H9 (cell line): ENCODE results near the gene BATF. TPM values are rescaled to one million over a fixed set of nuclear protein-coding genes. Genes with fewer than 3 reads are reported as not detected.

Experiments used
- DNase-seq: peaks from one replicate; pipeline ENCODE4 v3.0.0-alpha.2; 2017
- H2AFZ ChIP-seq: one replicate; pipeline ENCODE4 v1.6.1; 2013; ENCODE audit warnings: mild to moderate bottlenecking, low read length, control low read depth, moderate library complexity
- H2AK5ac ChIP-seq: 2 replicates; pipeline ENCODE4 v1.6.1; 2013; ENCODE audit warnings: low read length, control low read depth, mixed read lengths; ENCODE audit not compliant: insufficient read length
- H2BK120ac ChIP-seq: one replicate; pipeline ENCODE4 v1.6.1; 2013; ENCODE audit warnings: low read depth, mild to moderate bottlenecking, low read length, control low read depth, inconsistent platforms; ENCODE audit not compliant: poor library complexity, severe bottlenecking
- H2BK12ac ChIP-seq: 2 replicates; pipeline ENCODE4 v1.6.1; 2013; ENCODE audit warnings: low read length, control low read depth, mixed read lengths, low read depth; ENCODE audit not compliant: insufficient read length
- H2BK15ac ChIP-seq: 2 replicates; pipeline ENCODE4 v1.6.1; 2013; ENCODE audit warnings: low read depth, low read length, control low read depth
- H2BK20ac ChIP-seq: one replicate; pipeline ENCODE4 v1.6.1; 2013; ENCODE audit warnings: low read depth, mild to moderate bottlenecking, low read length, control low read depth, inconsistent platforms; ENCODE audit not compliant: poor library complexity, severe bottlenecking
- H2BK5ac ChIP-seq: 2 replicates; pipeline ENCODE4 v1.6.1; 2013; ENCODE audit warnings: low read length, control low read depth, mixed read lengths; ENCODE audit not compliant: insufficient read length
- H3K14ac ChIP-seq: 2 replicates; pipeline ENCODE4 v1.6.1; 2013; ENCODE audit warnings: low read length, control low read depth; ENCODE audit not compliant: insufficient read depth
- H3K18ac ChIP-seq: 2 replicates; pipeline ENCODE4 v1.6.1; 2013; ENCODE audit warnings: low read depth, mild to moderate bottlenecking, mixed read lengths, low read length, control low read depth; ENCODE audit not compliant: insufficient read length
- H3K23ac ChIP-seq: 2 replicates; pipeline ENCODE4 v1.6.1; 2013; ENCODE audit warnings: low read length, control low read depth, mixed read lengths, low read depth; ENCODE audit not compliant: insufficient read length
- H3K23me2 ChIP-seq: 2 replicates; pipeline ENCODE4 v1.6.1; 2013; ENCODE audit warnings: low read depth, mild to moderate bottlenecking, mixed read lengths, low read length, control low read depth; ENCODE audit not compliant: insufficient read length, poor library complexity, severe bottlenecking
- H3K27ac ChIP-seq: 2 replicates; pipeline ENCODE4 v1.5.1; 2013; ENCODE audit warnings: low read length, control low read depth, mixed read lengths, low read depth; ENCODE audit not compliant: insufficient read length
- H3K27me3 ChIP-seq: 2 replicates; pipeline ENCODE4 v1.6.1; 2013; ENCODE audit warnings: low read length, control low read depth, inconsistent platforms; ENCODE audit not compliant: insufficient read depth
- H3K4ac ChIP-seq: 2 replicates; pipeline ENCODE4 v1.6.1; 2013; ENCODE audit warnings: low read depth, mild to moderate bottlenecking, control low read depth, inconsistent platforms, low read length, moderate library complexity
- H3K4me1 ChIP-seq: 2 replicates; pipeline ENCODE4 v1.6.1; 2013; ENCODE audit warnings: low read length, control low read depth, inconsistent platforms; ENCODE audit not compliant: insufficient read depth
- H3K4me2 ChIP-seq: 2 replicates; pipeline ENCODE4 v1.6.1; 2013; ENCODE audit warnings: low read length, control low read depth, mixed read lengths; ENCODE audit not compliant: insufficient read length, insufficient read depth
- H3K56ac ChIP-seq: 2 replicates; pipeline ENCODE4 v1.6.1; 2013; ENCODE audit warnings: low read depth, mild to moderate bottlenecking, mixed read lengths, low read length, control low read depth; ENCODE audit not compliant: insufficient read length
- H3K79me1 ChIP-seq: 2 replicates; pipeline ENCODE4 v1.6.1; 2013; ENCODE audit warnings: low read depth, mild to moderate bottlenecking, moderate library complexity, low read length, control low read depth, inconsistent platforms; ENCODE audit not compliant: insufficient read depth, poor library complexity, severe bottlenecking
- H3K79me2 ChIP-seq: 2 replicates; pipeline ENCODE4 v1.6.1; 2013; ENCODE audit warnings: low read length, control low read depth, inconsistent platforms; ENCODE audit not compliant: insufficient read depth
- H3K9ac ChIP-seq: 2 replicates; pipeline ENCODE4 v1.6.1; 2013; ENCODE audit warnings: low read length, control low read depth, mixed read lengths; ENCODE audit not compliant: insufficient read length; ENCODE audit errors: extremely low read depth
- H3K9me3 ChIP-seq: one replicate; pipeline ENCODE4 v1.6.1; 2013; ENCODE audit warnings: low read depth, low read length, inconsistent platforms; ENCODE audit not compliant: control insufficient read depth
- H3T11ph ChIP-seq: one replicate; pipeline ENCODE4 v1.6.1; 2013; ENCODE audit warnings: mild to moderate bottlenecking, low read length, control low read depth, inconsistent platforms
- H4K20me1 ChIP-seq: one replicate; pipeline ENCODE4 v1.6.1; 2013; ENCODE audit not compliant: control insufficient read depth, insufficient read length, insufficient read depth
- H4K5ac ChIP-seq: 2 replicates; pipeline ENCODE4 v1.6.1; 2013; ENCODE audit warnings: low read depth, mild to moderate bottlenecking, mixed read lengths, low read length, control low read depth; ENCODE audit not compliant: insufficient read length
- H4K8ac ChIP-seq: replicated peaks from 2 replicates; pipeline ENCODE4 v1.6.1; 2013; ENCODE audit warnings: low read length, control low read depth, mixed read lengths, low read depth; ENCODE audit not compliant: insufficient read length
- H4K91ac ChIP-seq: 2 replicates; pipeline ENCODE4 v1.6.1; 2013; ENCODE audit warnings: low read depth, mild to moderate bottlenecking, moderate library complexity, mixed read lengths, low read length, control low read depth; ENCODE audit not compliant: insufficient read length
- H3K27ac Mint-ChIP-seq, 3 experiments: 2 replicates in 2 of 3; 3 replicates in 1 of 3; pipeline ENCODE4 v1.8.0; 2020 to 2021; ENCODE audit warnings: mixed read lengths in 3 of 3, mild to moderate bottlenecking in 1 of 3, moderate library complexity in 1 of 3
- H3K27me3 Mint-ChIP-seq: 2 replicates; pipeline ENCODE4 v1.8.0; 2021; ENCODE audit warnings: low read depth, mild to moderate bottlenecking, moderate library complexity, mixed read lengths
- H3K36me3 Mint-ChIP-seq, 3 experiments: 2 replicates in 2 of 3; 3 replicates in 1 of 3; pipeline ENCODE4 v1.8.0; 2020 to 2021; ENCODE audit warnings: low read depth in 3 of 3, mixed read lengths in 3 of 3; ENCODE audit not compliant: insufficient read depth in 1 of 3
- H3K4me1 Mint-ChIP-seq, 2 experiments: 2 replicates each; pipeline ENCODE4 v1.8.0; 2020; ENCODE audit warnings: mixed read lengths in 2 of 2
- H3K4me3 Mint-ChIP-seq, 2 experiments: 2 replicates in 1 of 2; 3 replicates in 1 of 2; pipeline ENCODE4 v1.8.0; 2020 to 2021; ENCODE audit warnings: mild to moderate bottlenecking in 2 of 2, mixed read lengths in 2 of 2, moderate library complexity in 1 of 2
- H3K9me3 Mint-ChIP-seq, 2 experiments: 2 replicates in 1 of 2; 3 replicates in 1 of 2; pipeline ENCODE4 v1.8.0; 2020; ENCODE audit warnings: mild to moderate bottlenecking in 2 of 2, mixed read lengths in 2 of 2, moderate library complexity in 1 of 2
- CTCF ChIP-seq: fragments of 200-600 bp; sonication (generic); conservative IDR thresholded peaks from 3 replicates; pipeline ENCODE4 v1.8.0; 2021; ENCODE audit warnings: antibody characterized with exemption, mild to moderate bottlenecking
- WGBS: extraction: QIAGEN DNeasy Blood & Tissue Kit; methylation state at CpG from one replicate; pipeline ENCODE4 v1.1.7; 2013; ENCODE audit warnings: missing lambda C conversion rate, low lambda C conversion rate, mixed read lengths; ENCODE audit not compliant: insufficient read length; ENCODE audit errors: extremely low coverage; 5-methylcytosine and 5-hydroxymethylcytosine counted together
- total RNA-seq: library from RNA; stranded (reverse); gene quantifications from 2 replicates; pipeline ENCODE4 v1.2.1, GENCODE V29; 2021

BATF gene
- total RNA-seq, 1 experiment from 2014 or later = not detected

GRCh38 chr14:75553761-75554364 lies 31.6 kb downstream of the BATF start:
- Mint-ChIP-seq H3K9me3 (peaks cover 0 to 10% of the 10 kb centered on the region in 2 experiments; a peak in 4 of 5 replicates), H3K36me3 (peaks cover 0 to 5% (median 0%) of the 10 kb centered on the region in 3 experiments; a peak in 2 of 7 replicates), H3K27ac (no peak overlapping the region), H3K27me3 (peaks cover 7% of the 10 kb centered on the region), H3K4me3 (no peak overlapping the region), H3K4me1 (peaks cover 8 to 11% of the 10 kb centered on the region in 2 experiments)
- H3K79me1 ChIP-seq = no peaks in the 10 kb centered on the region
- H4K8ac ChIP-seq = no peak overlapping the region
- H4K91ac ChIP-seq = no peak overlapping the region
- H3K9ac ChIP-seq = no peak overlapping the region
- H3K79me2 ChIP-seq = no peaks in the 10 kb centered on the region
- H3K4me2 ChIP-seq = no peak overlapping the region
- no peak overlapping the region for H2BK5ac ChIP-seq
- no peaks in the 10 kb centered on the region for H3K9me3 ChIP-seq
- no peak overlapping the region for H3K56ac ChIP-seq
- no peak overlapping the region for H2BK12ac ChIP-seq
- 0 out of 2 replicates have a peak, but pooled peaks cover 3% of the 10 kb centered on the region for H3K4me1 ChIP-seq
- WGBS = no CpG with 5 or more reads among the region's 4 CpGs
- no peak overlapping the region for H3T11ph ChIP-seq
- no peak overlapping the region for H4K5ac ChIP-seq
- H3K27ac ChIP-seq = no peak overlapping the region
- H2BK15ac ChIP-seq = no peak overlapping the region
- no peak overlapping the region for H3K14ac ChIP-seq
- no peaks in the 10 kb centered on the region for H3K27me3 ChIP-seq
- no peak overlapping the region for H3K4ac ChIP-seq
- no peak for TF ChIP-seq CTCF
- H3K23me2 ChIP-seq = no peaks in the 10 kb centered on the region
- H2AFZ ChIP-seq = no peak overlapping the region
- no peaks in the 10 kb centered on the region for H4K20me1 ChIP-seq
- no peak overlapping the region for H2AK5ac ChIP-seq
- H3K23ac ChIP-seq = no peak overlapping the region
- H3K18ac ChIP-seq = no peak overlapping the region
- H2BK120ac ChIP-seq = no peak overlapping the region
- DNase-seq = no peak
- H2BK20ac ChIP-seq = no peak overlapping the region
